ENCODE results near the gene ECSCR. TPM values are rescaled to one million over a fixed set of nuclear protein-coding genes. Genes with fewer than 3 reads are reported as not detected.

Gene ECSCR
- total RNA-seq, 1 experiment from 2014 or later = not detected

DNA sequence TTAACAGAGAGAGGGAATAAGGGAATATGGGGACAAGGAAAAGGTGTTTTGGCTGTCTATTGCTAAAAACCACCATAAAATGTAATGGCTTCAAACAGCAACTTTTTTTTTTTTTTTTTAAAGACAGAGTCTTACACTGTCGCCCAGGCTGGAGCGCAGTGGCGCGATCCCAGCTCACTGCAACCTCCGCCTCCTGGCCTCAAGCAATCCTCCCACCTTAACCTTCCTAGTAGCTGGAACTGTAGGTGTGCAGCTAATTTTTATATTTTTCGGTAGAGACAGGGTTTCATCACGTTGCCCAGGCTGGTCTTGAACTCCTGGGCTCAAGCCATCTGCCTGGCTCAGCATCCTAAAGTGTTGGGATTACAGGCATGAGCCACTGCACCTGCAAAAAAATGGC is 54.4 kb downstream of the ECSCR start:
- TF ChIP-seq, protein P1, sequence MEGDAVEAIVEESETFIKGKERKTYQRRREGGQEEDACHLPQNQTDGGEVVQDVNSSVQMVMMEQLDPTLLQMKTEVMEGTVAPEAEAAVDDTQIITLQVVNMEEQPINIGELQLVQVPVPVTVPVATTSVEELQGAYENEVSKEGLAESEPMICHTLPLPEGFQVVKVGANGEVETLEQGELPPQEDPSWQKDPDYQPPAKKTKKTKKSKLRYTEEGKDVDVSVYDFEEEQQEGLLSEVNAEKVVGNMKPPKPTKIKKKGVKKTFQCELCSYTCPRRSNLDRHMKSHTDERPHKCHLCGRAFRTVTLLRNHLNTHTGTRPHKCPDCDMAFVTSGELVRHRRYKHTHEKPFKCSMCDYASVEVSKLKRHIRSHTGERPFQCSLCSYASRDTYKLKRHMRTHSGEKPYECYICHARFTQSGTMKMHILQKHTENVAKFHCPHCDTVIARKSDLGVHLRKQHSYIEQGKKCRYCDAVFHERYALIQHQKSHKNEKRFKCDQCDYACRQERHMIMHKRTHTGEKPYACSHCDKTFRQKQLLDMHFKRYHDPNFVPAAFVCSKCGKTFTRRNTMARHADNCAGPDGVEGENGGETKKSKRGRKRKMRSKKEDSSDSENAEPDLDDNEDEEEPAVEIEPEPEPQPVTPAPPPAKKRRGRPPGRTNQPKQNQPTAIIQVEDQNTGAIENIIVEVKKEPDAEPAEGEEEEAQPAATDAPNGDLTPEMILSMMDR (IDR thresholded peaks at IDR 0.05; ENCODE audit: insufficient read depth in 1 of 2, low read depth in 1 of 2, low read length in 1 of 2, severe bottlenecking in 1 of 2, unreplicated experiment in 1 of 2) = no peak
- Histone ChIP-seq H3K27me3 (replicated peaks; ENCODE audit: control insufficient read depth, insufficient read depth, low read length) (no peaks in the 10 kb centered on the region), H3K4me1 (0 out of 2 replicates have a peak, but pooled peaks cover 4% of the 10 kb centered on the region), H3K4me3 (ENCODE audit: low read depth, low read length) (no peak overlapping the region), H3K9me3 (no peaks in the 10 kb centered on the region), H3K36me3 (ENCODE audit: control insufficient read depth, insufficient read depth, low read length) (no peaks in the 10 kb centered on the region)
- POLR2A ChIA-PET = no interaction called here
- Mint-ChIP-seq H3K4me3 (ENCODE audit: unreplicated experiment) (no peak overlapping the region), H3K27ac (ENCODE audit: unreplicated experiment) (no peak overlapping the region), H3K4me1 (ENCODE audit: low read depth, unreplicated experiment) (peaks cover 7% of the 10 kb centered on the region), H3K9me3 (ENCODE audit: unreplicated experiment) (no peaks in the 10 kb centered on the region), H3K27me3 (ENCODE audit: insufficient read depth, unreplicated experiment) (no peaks in the 10 kb centered on the region), H3K36me3 (ENCODE audit: insufficient read depth, unreplicated experiment) (peaks cover 8% of the 10 kb centered on the region)
- DNase-seq = no peak
- intact Hi-C loops (cut with micrococcal nuclease; ENCODE audit: unreplicated experiment) = no loop called here
- CTCF ChIA-PET = no interaction called here
- no TSS peak for BruUV-seq (replicated peaks)

DNA sequence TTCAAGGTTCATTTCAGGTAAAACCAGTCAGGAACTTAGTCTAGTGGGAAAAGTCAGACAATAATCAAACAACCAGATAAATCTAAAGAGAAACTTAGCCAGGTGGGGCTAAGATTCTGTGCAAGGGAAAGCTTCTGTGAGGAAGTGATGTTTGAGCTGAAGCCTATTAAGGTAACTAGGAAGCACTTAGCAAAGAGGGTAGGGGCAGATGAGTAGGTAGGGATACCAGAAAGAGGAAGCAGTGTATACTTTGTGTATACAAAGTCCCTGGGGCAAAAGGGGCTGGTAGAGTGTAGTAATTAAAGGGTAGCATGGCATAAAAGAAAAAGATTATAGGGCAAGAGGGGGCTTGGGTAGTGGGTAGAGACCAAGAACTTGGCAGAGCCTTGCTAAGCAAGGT is 55.0 kb downstream of the ECSCR start:
- Histone ChIP-seq H3K36me3 (ENCODE audit: control insufficient read depth, insufficient read depth, low read length) (no peaks in the 10 kb centered on the region), H3K9me3 (no peaks in the 10 kb centered on the region), H3K4me1 (0 out of 2 replicates have a peak, but pooled peaks cover 4% of the 10 kb centered on the region), H3K4me3 (ENCODE audit: low read depth, low read length) (no peak overlapping the region), H3K27me3 (replicated peaks; ENCODE audit: control insufficient read depth, insufficient read depth, low read length) (no peaks in the 10 kb centered on the region)
- no peak for DNase-seq
- Mint-ChIP-seq H3K36me3 (ENCODE audit: insufficient read depth, unreplicated experiment) (peaks cover 13% of the 10 kb centered on the region), H3K9me3 (ENCODE audit: unreplicated experiment) (no peaks in the 10 kb centered on the region), H3K27me3 (ENCODE audit: insufficient read depth, unreplicated experiment) (no peaks in the 10 kb centered on the region), H3K4me1 (ENCODE audit: low read depth, unreplicated experiment) (peaks cover 11% of the 10 kb centered on the region), H3K4me3 (ENCODE audit: unreplicated experiment) (no peak overlapping the region), H3K27ac (ENCODE audit: unreplicated experiment) (no peak overlapping the region)
- intact Hi-C loops (cut with micrococcal nuclease; ENCODE audit: unreplicated experiment) = no loop called here
- ChIA-PET POLR2A (no interaction called here), CTCF (no interaction called here)
- BruUV-seq (replicated peaks) = no TSS peak
- TF ChIP-seq, protein P1 (IDR thresholded peaks at IDR 0.05; ENCODE audit: insufficient read depth in 1 of 2, low read depth in 1 of 2, low read length in 1 of 2, severe bottlenecking in 1 of 2, unreplicated experiment in 1 of 2) = no peak

DNA sequence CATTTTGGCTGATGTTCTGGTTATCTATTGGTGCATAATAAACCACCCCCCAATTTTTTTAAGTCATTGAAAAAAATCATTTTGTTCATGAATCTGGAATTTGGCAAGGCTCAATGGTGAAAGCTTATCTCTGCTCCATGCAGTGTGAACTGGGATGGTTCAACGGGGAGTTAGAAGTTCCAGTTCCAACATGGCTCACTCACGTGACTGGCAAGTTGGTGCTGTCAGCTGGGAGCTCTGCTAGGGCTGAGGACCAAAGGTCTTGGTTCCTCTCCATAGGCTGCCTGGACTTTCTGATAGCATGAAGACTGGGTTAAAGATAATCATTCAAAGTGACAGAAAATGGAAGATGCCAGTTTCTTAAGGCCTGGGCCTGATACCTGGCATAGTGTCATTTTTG is 55.6 kb downstream of the ECSCR start:
- H3K27me3 Mint-ChIP-seq (ENCODE audit: insufficient read depth, unreplicated experiment) = no peaks in the 10 kb centered on the region
- Histone ChIP-seq H3K9me3 (no peaks in the 10 kb centered on the region), H3K4me3 (ENCODE audit: low read depth, low read length) (no peak overlapping the region), H3K4me1 (0 out of 2 replicates have a peak, but pooled peaks cover 4% of the 10 kb centered on the region), H3K36me3 (ENCODE audit: control insufficient read depth, insufficient read depth, low read length) (no peaks in the 10 kb centered on the region), H3K27me3 (replicated peaks; ENCODE audit: control insufficient read depth, insufficient read depth, low read length) (no peaks in the 10 kb centered on the region)
- peaks cover 13% of the 10 kb centered on the region for H3K4me1 Mint-ChIP-seq (ENCODE audit: low read depth, unreplicated experiment)
- no peak overlapping the region for H3K4me3 Mint-ChIP-seq (ENCODE audit: unreplicated experiment)
- H3K36me3 Mint-ChIP-seq (ENCODE audit: insufficient read depth, unreplicated experiment) = peaks cover 13% of the 10 kb centered on the region
- no peak for DNase-seq
- no peaks in the 10 kb centered on the region for H3K9me3 Mint-ChIP-seq (ENCODE audit: unreplicated experiment)
- BruUV-seq (replicated peaks) = no TSS peak
- intact Hi-C loops (cut with micrococcal nuclease; ENCODE audit: unreplicated experiment) = no loop called here
- POLR2A ChIA-PET = interaction anchor here (0.5 to 0.6 kb wide), 3 partner anchors 33 to 304 kb away, joined by 3 to 4 read pairs (median 3); partner anchors contain the start of gene MATR3
- no peak overlapping the region for H3K27ac Mint-ChIP-seq (ENCODE audit: unreplicated experiment)
- TF ChIP-seq, protein P1 (IDR thresholded peaks at IDR 0.05; ENCODE audit: insufficient read depth in 1 of 2, low read depth in 1 of 2, low read length in 1 of 2, severe bottlenecking in 1 of 2, unreplicated experiment in 1 of 2) = no peak
- CTCF ChIA-PET = no interaction called here
